SK-N-SH (cell line): Measurements from ENCODE around the gene RPS6KC1. TPM values are rescaled to one million over a fixed set of nuclear protein-coding genes. Genes with fewer than 3 reads are reported as not detected.

Experiments
- CTCF ChIA-PET: fragments of 300-600, 350-600 bp; formaldehyde crosslinking; extraction: SDS; loops from one replicate; lab custom pipeline; 2021; lab: Yijun Ruan, JAX
- POLR2A ChIA-PET: fragments of 350-600 bp; sonication (Branson Sonifier 250); formaldehyde crosslinking; extraction: SDS; loops from one replicate; lab custom pipeline; 2020; ENCODE audit warnings: antibody characterized with exemption, inconsistent platforms; lab: Yijun Ruan, JAX
- DNase-seq: peaks from one replicate; pipeline ENCODE4 v3.0.0; 2012
- H2AFZ ChIP-seq: fragments of 200-600 bp; sonication (generic); 2 replicates; pipeline ENCODE4 v1.8.1; 2016; ENCODE audit warnings: antibody characterized with exemption, mild to moderate bottlenecking, low read depth
- H3F3A ChIP-seq: fragments of 200-600 bp; sonication (generic); replicated peaks from 2 replicates; pipeline ENCODE3; 2016; ENCODE audit warnings: antibody characterized with exemption, mild to moderate bottlenecking; ENCODE audit not compliant: insufficient read depth
- H3K27ac ChIP-seq, 2 experiments: fragments of 200-500 bp in 1 of 2; fragments of 200-600 bp in 1 of 2; sonication (Bioruptor generic) in 1 of 2; sonication (generic), shearing (Covaris generic) in 1 of 2; 2 replicates each; pipeline versions ENCODE4 v1.5.1 to v1.6.1; 2014 to 2016; ENCODE audit warnings: low read depth in 2 of 2, inconsistent platforms in 1 of 2, low read length in 1 of 2, mild to moderate bottlenecking in 1 of 2, mixed read lengths in 1 of 2
- H3K27me3 ChIP-seq: fragments of 200-600 bp; sonication (generic), shearing (Covaris generic); 2 replicates; pipeline ENCODE4 v1.6.1; 2016; ENCODE audit warnings: mixed run types; ENCODE audit not compliant: insufficient read depth
- H3K36me3 ChIP-seq, 2 experiments: fragments of 200-500 bp in 1 of 2; fragments of 200-600 bp in 1 of 2; sonication (Bioruptor generic) in 1 of 2; sonication (generic) in 1 of 2; replicated peaks in 1 of 2; 2 replicates each; pipeline versions ENCODE3 to v1.5.1; 2014 to 2016; ENCODE audit warnings: low read length in 1 of 2, mild to moderate bottlenecking in 1 of 2; ENCODE audit not compliant: insufficient read depth in 2 of 2, control insufficient read depth in 1 of 2
- H3K4me1 ChIP-seq, 2 experiments: fragments of 200-500 bp in 1 of 2; fragments of 200-600 bp in 1 of 2; sonication (Bioruptor generic) in 1 of 2; sonication (generic), shearing (Covaris generic) in 1 of 2; 2 replicates each; pipeline versions ENCODE4 v1.5.1 to v1.6.1; 2014 to 2016; ENCODE audit warnings: low read depth in 1 of 2, low read length in 1 of 2, mixed run types in 1 of 2; ENCODE audit not compliant: insufficient read depth in 2 of 2, control insufficient read depth in 1 of 2
- H3K4me2 ChIP-seq: fragments of 200-600 bp; sonication (generic), shearing (Covaris generic); 2 replicates; pipeline ENCODE4 v1.6.1; 2017; ENCODE audit warnings: mixed run types
- H3K4me3 ChIP-seq, 2 experiments: fragments of 200-500 bp in 1 of 2; fragments of 200-600 bp in 1 of 2; sonication (Bioruptor generic) in 1 of 2; sonication (generic), shearing (Covaris generic) in 1 of 2; 2 replicates each; pipeline versions ENCODE4 v1.5.1 to v1.8.1; 2014 to 2016; ENCODE audit warnings: low read depth in 2 of 2, inconsistent platforms in 1 of 2, low read length in 1 of 2, mild to moderate bottlenecking in 1 of 2, mixed read lengths in 1 of 2, moderate library complexity in 1 of 2
- H3K79me2 ChIP-seq: fragments of 200-600 bp; sonication (generic); 2 replicates; pipeline ENCODE4 v1.8.1; 2017; ENCODE audit warnings: mild to moderate bottlenecking; ENCODE audit not compliant: insufficient read depth
- H3K9ac ChIP-seq: fragments of 200-600 bp; sonication (generic); 2 replicates; pipeline ENCODE4 v1.6.1; 2017; ENCODE audit warnings: mixed run types
- H3K9me2 ChIP-seq: fragments of 200-600 bp; sonication (generic); 2 replicates; pipeline ENCODE4 v1.6.1; 2017; ENCODE audit warnings: mixed run types
- H3K9me3 ChIP-seq: fragments of 200-600 bp; sonication (generic); 2 replicates; pipeline ENCODE4 v1.6.1; 2017; ENCODE audit warnings: mixed run types, mild to moderate bottlenecking, moderate library complexity
- H4K20me1 ChIP-seq: fragments of 200-600 bp; sonication (generic); 2 replicates; pipeline ENCODE4 v1.6.1; 2017; ENCODE audit warnings: mild to moderate bottlenecking, mixed run types; ENCODE audit not compliant: insufficient read depth
- CHD2 ChIP-seq: fragments of 150-350 bp; IDR thresholded peaks from 2 replicates; pipeline ENCODE4 v1.6.1; 2018; ENCODE audit warnings: low read length; ENCODE audit not compliant: partially characterized antibody
- ELF1 ChIP-seq: IDR thresholded peaks from 2 replicates; pipeline ENCODE4 v1.4.0; 2012
- EZH2phosphoT487 ChIP-seq: fragments of 200-600 bp; sonication (generic); IDR thresholded peaks from 2 replicates; pipeline ENCODE4 v1.6.1; 2017; ENCODE audit warnings: low read depth, mixed run types, mild to moderate bottlenecking, antibody characterized with exemption, moderate library complexity, borderline replicate concordance
- FOSL2 ChIP-seq: IDR thresholded peaks from 2 replicates; pipeline ENCODE4 v1.4.0; 2012; ENCODE audit warnings: low read depth, mild to moderate bottlenecking, moderate library complexity, borderline replicate concordance
- FOXJ3 ChIP-seq: sonication (generic); formaldehyde crosslinking; IDR thresholded peaks from 2 replicates; pipeline ENCODE4 v1.5.1; 2020; ENCODE audit warnings: mild to moderate bottlenecking, missing genetic modification reagents
- JUND ChIP-seq: IDR thresholded peaks from 2 replicates; pipeline ENCODE4 v1.4.0; 2012
- MXI1 ChIP-seq: IDR thresholded peaks from 2 replicates; pipeline ENCODE4 v1.6.1; 2012; ENCODE audit warnings: mild to moderate bottlenecking, low read depth, low read length, improper control_type of control experiment
- NRF1 ChIP-seq: IDR thresholded peaks from 2 replicates; pipeline ENCODE4 v1.6.1; 2012; ENCODE audit warnings: low read depth, mild to moderate bottlenecking, low read length
- POLR2AphosphoS5 ChIP-seq: IDR thresholded peaks from 2 replicates; pipeline ENCODE4 v1.6.1; 2012; ENCODE audit warnings: low read depth, low read length
- RAD21 ChIP-seq: IDR thresholded peaks from 2 replicates; pipeline ENCODE4 v1.6.1; 2012; ENCODE audit warnings: mild to moderate bottlenecking, low read length
- RFX5 ChIP-seq: IDR thresholded peaks from 2 replicates; pipeline ENCODE4 v1.6.1; 2012; ENCODE audit warnings: mild to moderate bottlenecking, improper control_type of control experiment, low read length
- TCF12 ChIP-seq: IDR thresholded peaks from 2 replicates; pipeline ENCODE4 v1.4.0; 2012
- TEAD4 ChIP-seq: IDR thresholded peaks from 2 replicates; pipeline ENCODE4 v1.4.0; 2012; ENCODE audit warnings: mild to moderate bottlenecking, borderline replicate concordance; ENCODE audit not compliant: insufficient read depth
- WGBS: methylation state at CpG from one replicate; pipeline ENCODE4 v1.1.6; 2017; ENCODE audit warnings: low lambda C conversion rate; 5-methylcytosine and 5-hydroxymethylcytosine counted together
- polyA plus RNA-seq, 3 experiments: library from polyadenylated mRNA; depleted of rRNA; stranded (reverse); fragments of >200 nt; gene quantifications; 2 replicates each; pipeline ENCODE4 v1.2.3, GENCODE V29; 2012
- TF ChIP-seq, protein P1 (sequence below): fragments of 200-600 bp; sonication (generic); IDR thresholded peaks from 2 replicates; pipeline ENCODE4 v1.6.1; 2017; ENCODE audit warnings: antibody characterized with exemption, mild to moderate bottlenecking, moderate library complexity
- TF ChIP-seq, protein P2 (sequence below): IDR thresholded peaks from 2 replicates; pipeline ENCODE4; 2012

Gene RPS6KC1
- polyA plus RNA-seq, 1 of the 3 experiments (the other 2 are of a cell fraction), result 7.8 TPM

DNA sequence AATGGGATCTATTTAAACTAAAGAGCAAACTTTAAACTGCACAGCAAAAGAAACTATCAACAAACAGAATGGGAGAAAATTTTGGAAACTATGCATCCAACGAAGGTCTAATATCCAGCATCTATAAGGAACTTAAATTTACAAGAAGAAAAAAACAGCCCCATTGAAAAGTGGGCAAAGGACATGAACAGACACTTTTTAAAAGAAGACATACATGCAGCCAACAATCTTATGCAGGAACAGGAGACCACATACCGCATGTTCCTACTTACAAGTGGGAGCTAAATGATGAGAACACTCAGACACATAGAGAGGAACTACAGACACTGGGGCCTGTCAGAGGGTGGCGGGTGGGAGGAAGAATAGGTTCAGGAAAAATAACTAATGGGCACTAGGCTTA lies 149.6 kb downstream of the RPS6KC1 start:
- Histone ChIP-seq H3K4me2 (no peak overlapping the region), H3K4me3 (no peak overlapping the region), H3K9me2 (no peaks in the 10 kb centered on the region), H3K9me3 (no peaks in the 10 kb centered on the region), H4K20me1 (no peaks in the 10 kb centered on the region), H3K27ac (no peak overlapping the region), H2AFZ (no peak overlapping the region), H3K27me3 (no peaks in the 10 kb centered on the region), H3F3A (no peaks in the 10 kb centered on the region), H3K4me1 (no peaks in the 10 kb centered on the region), H3K36me3 (peaks cover 5 to 41% of the 10 kb centered on the region in 2 experiments), H3K9ac (no peak overlapping the region), H3K79me2 (peaks cover 25% of the 10 kb centered on the region)
- POLR2A ChIA-PET, result no interaction called here
- no peak for DNase-seq
- CTCF ChIA-PET, result interaction anchor here (1.2 kb wide), 1 partner anchor 12 kb away, joined by 3 read pairs; no protein-coding TSS in a partner anchor
- TF ChIP-seq MXI1 (no peak), CHD2 (no peak), JUND (no peak), FOSL2 (no peak), POLR2AphosphoS5 (no peak), FOXJ3 (CRISPR knock-in tag) (no peak), RAD21 (no peak), EZH2phosphoT487 (no peak), NRF1 (no peak), RFX5 (no peak), TEAD4 (no peak)
- TF ChIP-seq, protein P1, sequence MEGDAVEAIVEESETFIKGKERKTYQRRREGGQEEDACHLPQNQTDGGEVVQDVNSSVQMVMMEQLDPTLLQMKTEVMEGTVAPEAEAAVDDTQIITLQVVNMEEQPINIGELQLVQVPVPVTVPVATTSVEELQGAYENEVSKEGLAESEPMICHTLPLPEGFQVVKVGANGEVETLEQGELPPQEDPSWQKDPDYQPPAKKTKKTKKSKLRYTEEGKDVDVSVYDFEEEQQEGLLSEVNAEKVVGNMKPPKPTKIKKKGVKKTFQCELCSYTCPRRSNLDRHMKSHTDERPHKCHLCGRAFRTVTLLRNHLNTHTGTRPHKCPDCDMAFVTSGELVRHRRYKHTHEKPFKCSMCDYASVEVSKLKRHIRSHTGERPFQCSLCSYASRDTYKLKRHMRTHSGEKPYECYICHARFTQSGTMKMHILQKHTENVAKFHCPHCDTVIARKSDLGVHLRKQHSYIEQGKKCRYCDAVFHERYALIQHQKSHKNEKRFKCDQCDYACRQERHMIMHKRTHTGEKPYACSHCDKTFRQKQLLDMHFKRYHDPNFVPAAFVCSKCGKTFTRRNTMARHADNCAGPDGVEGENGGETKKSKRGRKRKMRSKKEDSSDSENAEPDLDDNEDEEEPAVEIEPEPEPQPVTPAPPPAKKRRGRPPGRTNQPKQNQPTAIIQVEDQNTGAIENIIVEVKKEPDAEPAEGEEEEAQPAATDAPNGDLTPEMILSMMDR, result no peak
- WGBS, result 86% methylated on average over 3 of the region's 3 CpGs

DNA sequence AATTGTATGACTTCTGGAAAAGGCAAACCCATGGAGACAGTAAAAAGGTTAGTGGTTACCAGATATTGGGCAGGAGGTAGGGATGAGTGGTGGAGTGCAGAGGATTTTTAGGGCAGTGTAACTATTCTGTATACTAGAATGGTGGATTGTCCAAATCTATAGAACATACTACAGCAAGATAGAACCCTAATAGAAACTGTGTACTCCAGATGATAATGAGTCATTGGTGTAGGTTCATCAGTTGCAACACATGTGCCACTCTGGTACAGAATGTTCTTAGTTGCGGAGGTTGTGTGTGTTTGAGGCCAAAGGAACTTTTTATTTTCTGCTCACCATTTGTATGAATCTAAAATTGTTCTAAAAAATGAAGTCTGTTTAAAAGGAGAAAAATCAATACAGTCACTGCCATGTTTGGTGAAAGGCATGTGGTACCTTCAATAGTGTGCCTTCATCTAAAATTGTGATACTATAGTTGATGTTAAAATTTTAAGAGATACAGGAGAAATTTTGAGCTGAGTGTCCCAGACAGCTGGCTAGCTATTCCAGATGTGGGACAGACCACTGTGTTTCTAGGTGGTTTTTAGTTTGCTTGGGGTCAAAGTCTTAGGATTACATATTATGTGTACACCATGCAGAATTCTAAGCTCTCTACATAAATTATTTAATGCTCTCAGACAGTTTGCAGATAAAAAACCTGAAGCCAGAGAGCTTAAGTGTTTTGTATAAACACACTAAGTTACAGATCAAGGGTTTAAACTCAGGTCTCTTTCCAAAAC lies 150.5 kb downstream of the RPS6KC1 start:
- Histone ChIP-seq H3K79me2 (peaks cover 20% of the 10 kb centered on the region), H3K9me3 (no peaks in the 10 kb centered on the region), H3K36me3 (peaks cover 5 to 41% of the 10 kb centered on the region in 2 experiments), H3K9me2 (no peaks in the 10 kb centered on the region), H3K4me2 (no peak overlapping the region), H3K9ac (no peak overlapping the region), H3K4me1 (no peaks in the 10 kb centered on the region), H2AFZ (no peak overlapping the region), H3K27ac (no peak overlapping the region), H4K20me1 (no peaks in the 10 kb centered on the region), H3K4me3 (no peak overlapping the region), H3F3A (no peaks in the 10 kb centered on the region), H3K27me3 (no peaks in the 10 kb centered on the region)
- 100% methylated on average over 1 of the region's 1 CpG for WGBS
- ChIA-PET POLR2A (no interaction called here), CTCF (interaction anchor here (1.2 kb wide), 1 partner anchor 11 kb away, joined by 3 read pairs; no protein-coding TSS in a partner anchor)
- DNase-seq, result no peak
- TF ChIP-seq FOXJ3 (CRISPR knock-in tag), result no peak
- TF ChIP-seq ELF1, result no peak
- TF ChIP-seq TCF12, result no peak
- TF ChIP-seq TEAD4, result no peak
- TF ChIP-seq, protein P2, sequence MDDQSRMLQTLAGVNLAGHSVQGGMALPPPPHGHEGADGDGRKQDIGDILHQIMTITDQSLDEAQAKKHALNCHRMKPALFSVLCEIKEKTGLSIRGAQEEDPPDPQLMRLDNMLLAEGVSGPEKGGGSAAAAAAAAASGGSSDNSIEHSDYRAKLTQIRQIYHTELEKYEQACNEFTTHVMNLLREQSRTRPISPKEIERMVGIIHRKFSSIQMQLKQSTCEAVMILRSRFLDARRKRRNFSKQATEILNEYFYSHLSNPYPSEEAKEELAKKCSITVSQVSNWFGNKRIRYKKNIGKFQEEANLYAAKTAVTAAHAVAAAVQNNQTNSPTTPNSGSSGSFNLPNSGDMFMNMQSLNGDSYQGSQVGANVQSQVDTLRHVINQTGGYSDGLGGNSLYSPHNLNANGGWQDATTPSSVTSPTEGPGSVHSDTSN, result no peak
